A673 (cell line): ENCODE data around the gene PSMB10. TPM values are rescaled to one million over a fixed set of nuclear protein-coding genes. Genes with fewer than 3 reads are reported as not detected.

Experiments
- BruUV-seq: library from RNA; stranded (reverse); fragments of 400-500 nt; replicated peaks from 2 replicates; lab custom pipeline; 2021; lab: Mats Ljungman, UMichigan
- CTCF ChIA-PET: fragments of 300-600 bp; sonication (Branson Sonifier 250); formaldehyde crosslinking; loops from one replicate; lab custom pipeline; 2022; ENCODE audit warnings: antibody characterized with exemption; lab: Charles Lee
- POLR2A ChIA-PET: fragments of 300-600 bp; sonication (Branson Sonifier 250); formaldehyde crosslinking; loops from one replicate; lab custom pipeline; 2022; ENCODE audit warnings: antibody characterized with exemption; ENCODE audit not compliant: low non-redundant PET; lab: Charles Lee
- DNase-seq: peaks from one replicate; pipeline ENCODE4 v3.0.0-alpha.2; 2015; ENCODE audit warnings: low spot score
- H3K27ac ChIP-seq: fragments of 200-600 bp; sonication (generic); 2 replicates; pipeline ENCODE4 v1.5.1; 2016; ENCODE audit warnings: mixed run types, low read depth, mild to moderate bottlenecking, mixed read lengths, antibody characterized with exemption, low read length; ENCODE audit not compliant: poor library complexity, severe bottlenecking
- H3K27me3 ChIP-seq: fragments of 200-600 bp; sonication (generic); replicated peaks from 2 replicates; pipeline ENCODE4 v1.6.1; 2017; ENCODE audit warnings: mixed run types, low read depth, mild to moderate bottlenecking, mixed read lengths, antibody characterized with exemption, low read length; ENCODE audit not compliant: insufficient read depth, poor library complexity
- H3K36me3 ChIP-seq: fragments of 200-600 bp; sonication (generic); 2 replicates; pipeline ENCODE4 v1.6.1; 2016; ENCODE audit warnings: mixed run types, mild to moderate bottlenecking, mixed read lengths, antibody characterized with exemption, low read length; ENCODE audit not compliant: insufficient read depth, poor library complexity, severe bottlenecking
- H3K4me1 ChIP-seq: fragments of 200-600 bp; sonication (generic); 2 replicates; pipeline ENCODE4 v1.6.1; 2017; ENCODE audit warnings: mixed run types, mild to moderate bottlenecking, mixed read lengths, antibody characterized with exemption, low read length; ENCODE audit not compliant: insufficient read depth, poor library complexity, severe bottlenecking
- H3K4me3 ChIP-seq: fragments of 200-600 bp; sonication (generic); 2 replicates; pipeline ENCODE4 v1.5.1; 2016; ENCODE audit warnings: low read depth, mixed run types, mild to moderate bottlenecking, mixed read lengths, low read length; ENCODE audit not compliant: poor library complexity, severe bottlenecking
- H3K9me3 ChIP-seq: fragments of 200-600 bp; sonication (generic); 2 replicates; pipeline ENCODE4 v1.6.1; 2016; ENCODE audit warnings: mixed run types, low read depth, mild to moderate bottlenecking, mixed read lengths, antibody characterized with exemption, low read length; ENCODE audit not compliant: poor library complexity, severe bottlenecking
- EZH2 ChIP-seq: fragments of 200-600 bp; sonication (generic); IDR thresholded peaks from 2 replicates; pipeline ENCODE4 v1.6.1; 2017; ENCODE audit warnings: borderline replicate concordance, low read depth, mild to moderate bottlenecking, mixed read lengths, antibody characterized with exemption, low read length; ENCODE audit not compliant: poor library complexity, severe bottlenecking
- intact Hi-C: fragments of 100-400 bp; cut with micrococcal nuclease; formaldehyde crosslinking; loops from one replicate; pipeline ENCODE4 v1.10.0; 2022; ENCODE audit not compliant: unreplicated experiment
- total RNA-seq: library from RNA; stranded (reverse); gene quantifications from 2 replicates; pipeline ENCODE4 v1.2.3, GENCODE V29; 2021
- TF ChIP-seq, protein P1 (sequence below): fragments of 300-800, 200-600 bp; sonication (generic); conservative IDR thresholded peaks from 2 replicates; pipeline ENCODE4 v1.5.1; 2017; ENCODE audit warnings: low read depth, mild to moderate bottlenecking, antibody characterized with exemption, low read length, moderate library complexity, mixed read lengths

PSMB10 gene
- total RNA-seq, 1 experiment from 2014 or later, result 21.6 TPM

DNA sequence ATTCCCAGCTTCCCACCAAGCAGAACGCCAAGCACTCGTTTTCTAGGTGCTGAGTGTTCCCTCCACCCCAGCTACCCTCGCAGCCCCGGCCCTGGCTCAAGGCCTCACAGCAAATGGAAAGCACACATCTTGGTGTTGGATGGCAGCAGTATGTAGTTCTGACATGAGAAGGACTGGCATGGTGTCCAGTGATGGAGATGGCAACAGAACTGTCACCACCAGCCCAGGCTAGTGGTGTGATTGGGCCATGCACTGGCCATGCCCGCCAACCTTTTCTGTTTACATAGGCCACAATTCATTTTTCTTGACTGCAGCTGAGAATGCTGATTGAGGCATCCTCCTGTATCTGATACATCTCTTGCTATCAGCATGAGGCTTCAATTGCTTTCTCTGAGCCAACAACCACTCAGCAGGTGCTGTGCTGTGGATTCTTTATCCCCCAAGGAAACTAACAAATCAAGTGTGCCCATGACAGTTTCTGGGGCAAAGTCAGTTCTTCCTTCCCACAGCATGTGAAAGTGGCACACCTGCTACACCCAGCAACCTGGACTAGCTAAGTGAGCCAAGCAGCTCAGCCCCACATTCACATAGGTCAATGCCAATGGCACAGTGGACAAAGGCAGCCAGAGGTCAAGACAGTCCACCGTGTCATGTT lies 28.0 kb upstream of the PSMB10 start:
- CTCF ChIA-PET, result no interaction called here
- H3K36me3 ChIP-seq, result peaks cover 19% of the 10 kb centered on the region
- no peak for DNase-seq
- H3K27ac ChIP-seq, result no peak overlapping the region
- no peaks in the 10 kb centered on the region for H3K9me3 ChIP-seq
- H3K27me3 ChIP-seq, result no peaks in the 10 kb centered on the region
- intact Hi-C loops, result no loop called here
- TF ChIP-seq, protein P1, sequence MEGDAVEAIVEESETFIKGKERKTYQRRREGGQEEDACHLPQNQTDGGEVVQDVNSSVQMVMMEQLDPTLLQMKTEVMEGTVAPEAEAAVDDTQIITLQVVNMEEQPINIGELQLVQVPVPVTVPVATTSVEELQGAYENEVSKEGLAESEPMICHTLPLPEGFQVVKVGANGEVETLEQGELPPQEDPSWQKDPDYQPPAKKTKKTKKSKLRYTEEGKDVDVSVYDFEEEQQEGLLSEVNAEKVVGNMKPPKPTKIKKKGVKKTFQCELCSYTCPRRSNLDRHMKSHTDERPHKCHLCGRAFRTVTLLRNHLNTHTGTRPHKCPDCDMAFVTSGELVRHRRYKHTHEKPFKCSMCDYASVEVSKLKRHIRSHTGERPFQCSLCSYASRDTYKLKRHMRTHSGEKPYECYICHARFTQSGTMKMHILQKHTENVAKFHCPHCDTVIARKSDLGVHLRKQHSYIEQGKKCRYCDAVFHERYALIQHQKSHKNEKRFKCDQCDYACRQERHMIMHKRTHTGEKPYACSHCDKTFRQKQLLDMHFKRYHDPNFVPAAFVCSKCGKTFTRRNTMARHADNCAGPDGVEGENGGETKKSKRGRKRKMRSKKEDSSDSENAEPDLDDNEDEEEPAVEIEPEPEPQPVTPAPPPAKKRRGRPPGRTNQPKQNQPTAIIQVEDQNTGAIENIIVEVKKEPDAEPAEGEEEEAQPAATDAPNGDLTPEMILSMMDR, result no peak
- no peak for TF ChIP-seq EZH2
- BruUV-seq, result no TSS peak
- POLR2A ChIA-PET, result no interaction called here
- H3K4me1 ChIP-seq, result peaks cover 19% of the 10 kb centered on the region
- H3K4me3 ChIP-seq, result no peak overlapping the region

GRCh38 chr16:67963662-67964321 lies 27.1 kb upstream of the PSMB10 start:
- CTCF ChIA-PET, result no interaction called here
- H3K27ac ChIP-seq, result peak overlapping the region; percentile 7
- no TSS peak for BruUV-seq
- peaks cover 24% of the 10 kb centered on the region for H3K36me3 ChIP-seq
- POLR2A ChIA-PET, result no interaction called here
- intact Hi-C loops, result no loop called here
- TF ChIP-seq, protein P1, result no peak
- TF ChIP-seq EZH2, result no peak
- DNase-seq, result no peak
- H3K4me1 ChIP-seq, result peaks cover 17% of the 10 kb centered on the region
- H3K4me3 ChIP-seq, result no peak overlapping the region
- H3K9me3 ChIP-seq, result no peaks in the 10 kb centered on the region
- no peaks in the 10 kb centered on the region for H3K27me3 ChIP-seq

DNA sequence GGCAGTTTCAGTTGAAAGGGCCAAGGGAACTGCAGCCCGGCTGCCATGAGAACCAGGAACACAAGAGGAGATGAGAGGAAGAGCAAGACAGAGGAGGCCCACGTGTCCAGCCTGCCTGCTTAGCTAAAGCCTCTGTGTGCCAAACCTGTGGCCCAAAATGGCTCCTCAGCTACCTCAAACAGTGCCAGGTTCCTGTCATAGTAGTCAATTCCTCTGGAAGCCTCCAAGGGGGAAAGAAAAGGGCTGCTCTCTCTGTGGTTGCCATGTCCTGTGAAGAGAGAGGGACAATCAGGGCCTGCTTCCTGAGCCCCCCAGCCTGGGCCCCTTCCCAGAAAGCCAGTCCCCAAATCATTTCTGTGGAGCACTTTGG lies 26.6 kb upstream of the PSMB10 start:
- Histone ChIP-seq H3K27ac (peak overlapping the region; percentile 7), H3K9me3 (no peaks in the 10 kb centered on the region), H3K4me1 (peaks cover 14% of the 10 kb centered on the region), H3K4me3 (no peak overlapping the region), H3K27me3 (no peaks in the 10 kb centered on the region), H3K36me3 (peaks cover 28% of the 10 kb centered on the region)
- ChIA-PET POLR2A (no interaction called here), CTCF (no interaction called here)
- DNase-seq, result no peak
- intact Hi-C loops, result no loop called here
- no TSS peak for BruUV-seq
- TF ChIP-seq, protein P1, result no peak
- no peak for TF ChIP-seq EZH2
